Karpas-422 (cell line): ENCODE data around the gene NHS. TPM values are rescaled to one million over a fixed set of nuclear protein-coding genes. Genes with fewer than 3 reads are reported as not detected.

Source experiments
- DNase-seq: peaks from one replicate; pipeline ENCODE4 v3.0.0-alpha.2; 2015
- H2AFZ ChIP-seq: fragments of 200-600 bp; sonication (generic); 2 replicates; pipeline ENCODE4 v1.6.1; 2014; ENCODE audit warnings: antibody characterized with exemption, low read length, mixed read lengths
- H3K27ac ChIP-seq: fragments of 200-600 bp; sonication (generic); 2 replicates; pipeline ENCODE4 v1.5.1; 2014; ENCODE audit warnings: mild to moderate bottlenecking, low read length, moderate library complexity
- H3K27me3 ChIP-seq: fragments of 200-600 bp; sonication (generic); 2 replicates; pipeline ENCODE4 v1.6.1; 2014; ENCODE audit warnings: low read length, mixed read lengths
- H3K36me3 ChIP-seq: fragments of 200-600 bp; sonication (generic); 2 replicates; pipeline ENCODE4 v1.6.1; 2014; ENCODE audit warnings: low read length, mixed read lengths; ENCODE audit not compliant: insufficient read depth
- H3K4me1 ChIP-seq: fragments of 200-600 bp; sonication (generic); 2 replicates; pipeline ENCODE4 v1.6.1; 2014; ENCODE audit warnings: mild to moderate bottlenecking, low read length, mixed read lengths
- H3K4me2 ChIP-seq: fragments of 200-600 bp; sonication (generic); 2 replicates; pipeline ENCODE4 v1.6.1; 2014; ENCODE audit warnings: low read length, low read depth, mild to moderate bottlenecking; ENCODE audit not compliant: poor library complexity, severe bottlenecking
- H3K4me3 ChIP-seq: fragments of 200-600 bp; sonication (generic); 2 replicates; pipeline ENCODE4 v1.5.1; 2014; ENCODE audit warnings: mild to moderate bottlenecking, antibody characterized with exemption, low read length, mixed read lengths
- H3K79me2 ChIP-seq: fragments of 200-600 bp; sonication (generic); 2 replicates; pipeline ENCODE4 v1.6.1; 2014; ENCODE audit warnings: mild to moderate bottlenecking, low read length, mixed read lengths
- H3K9ac ChIP-seq: fragments of 200-600 bp; sonication (generic); 2 replicates; pipeline ENCODE4 v1.6.0; 2014; ENCODE audit warnings: low read length
- H3K9me2 ChIP-seq: fragments of 200-600 bp; sonication (generic), shearing (Covaris generic); replicated peaks from 2 replicates; pipeline ENCODE4 v1.6.0; 2014; ENCODE audit warnings: mild to moderate bottlenecking, low read length, moderate library complexity; ENCODE audit not compliant: insufficient read depth
- H3K9me3 ChIP-seq: fragments of 300-700, 200-600 bp; sonication (generic); 2 replicates; pipeline ENCODE4 v1.6.1; 2014; ENCODE audit warnings: low read length, mixed read lengths
- H4K20me1 ChIP-seq: fragments of 200-600 bp; sonication (generic); 2 replicates; pipeline ENCODE4 v1.6.1; 2014; ENCODE audit warnings: mild to moderate bottlenecking, antibody characterized with exemption, low read length, low read depth; ENCODE audit not compliant: insufficient read depth
- total RNA-seq: library from RNA; depleted of rRNA; stranded (reverse); fragments of >200 nt; shearing (Covaris generic); gene quantifications from 2 replicates; pipeline ENCODE4 v1.2.3, GENCODE V29; 2014; ENCODE audit warnings: low replicate concordance

NHS gene
- total RNA-seq, 1 experiment from 2014 or later = 0.15 TPM

DNA sequence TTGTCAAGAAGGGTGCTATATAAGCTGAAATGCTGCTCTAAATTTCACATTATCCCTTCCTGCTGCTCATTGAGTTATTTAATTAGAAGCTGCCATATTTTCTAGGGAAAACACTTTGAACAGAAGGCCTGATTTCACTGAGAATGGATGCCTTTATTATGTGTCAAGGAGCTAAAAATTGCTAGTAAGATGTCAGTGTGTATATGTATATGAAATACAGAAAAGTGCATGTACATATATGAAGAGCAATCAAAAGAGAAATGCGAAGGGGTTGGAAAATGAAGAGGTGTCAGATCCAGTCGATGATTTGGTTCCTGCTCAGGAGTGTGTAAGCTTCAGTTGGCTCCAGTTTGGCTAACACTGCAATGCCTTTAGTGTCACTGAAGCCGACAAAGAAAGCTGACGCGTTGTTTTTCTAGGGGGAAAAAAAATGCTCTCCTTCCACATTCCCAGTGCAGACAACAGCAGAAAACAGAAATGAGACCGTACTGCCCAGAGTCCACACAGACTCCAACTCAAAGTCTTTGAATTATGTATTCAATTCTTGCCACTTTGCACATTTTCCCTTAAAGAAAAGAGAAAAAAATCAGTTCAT lies 154.2 kb downstream of the NHS start:
- no peaks in the 10 kb centered on the region for H3K27me3 ChIP-seq
- no peak overlapping the region for H3K9ac ChIP-seq
- no peaks in the 10 kb centered on the region for H4K20me1 ChIP-seq
- H3K79me2 ChIP-seq = no peaks in the 10 kb centered on the region
- H3K36me3 ChIP-seq = no peaks in the 10 kb centered on the region
- H2AFZ ChIP-seq = no peak overlapping the region
- H3K27ac ChIP-seq = no peak overlapping the region
- H3K4me2 ChIP-seq = no peak overlapping the region
- H3K4me3 ChIP-seq = no peak overlapping the region
- no peaks in the 10 kb centered on the region for H3K4me1 ChIP-seq
- no peaks in the 10 kb centered on the region for H3K9me2 ChIP-seq
- DNase-seq = no peak
- H3K9me3 ChIP-seq = no peaks in the 10 kb centered on the region

DNA sequence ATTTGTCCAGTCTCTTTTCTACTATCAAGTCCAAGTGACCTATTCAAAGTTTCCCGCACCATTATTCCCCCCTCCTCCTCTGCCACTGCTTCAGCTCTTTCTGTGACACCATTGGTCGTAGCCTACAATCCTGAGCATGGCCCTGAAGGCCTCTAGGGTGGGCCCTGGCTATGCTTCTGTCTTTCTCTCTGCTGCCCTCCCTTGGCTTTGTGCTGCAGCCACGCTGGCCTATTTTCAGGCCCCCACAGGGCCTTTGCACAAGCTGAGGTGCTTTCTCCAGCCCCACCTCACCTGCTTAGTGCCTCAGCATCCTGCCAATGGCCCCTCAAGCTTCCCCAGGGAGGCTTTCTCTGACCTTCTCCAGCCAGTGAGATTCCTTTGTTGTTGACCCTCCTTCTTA lies 156.5 kb downstream of the NHS start:
- Histone ChIP-seq H3K4me1 (no peaks in the 10 kb centered on the region), H3K27me3 (no peaks in the 10 kb centered on the region), H4K20me1 (no peaks in the 10 kb centered on the region), H2AFZ (no peak overlapping the region), H3K9me2 (no peaks in the 10 kb centered on the region), H3K9me3 (no peaks in the 10 kb centered on the region), H3K4me3 (no peak overlapping the region), H3K27ac (no peak overlapping the region), H3K79me2 (no peaks in the 10 kb centered on the region), H3K9ac (no peak overlapping the region), H3K36me3 (no peaks in the 10 kb centered on the region), H3K4me2 (no peak overlapping the region)
- no peak for DNase-seq

DNA sequence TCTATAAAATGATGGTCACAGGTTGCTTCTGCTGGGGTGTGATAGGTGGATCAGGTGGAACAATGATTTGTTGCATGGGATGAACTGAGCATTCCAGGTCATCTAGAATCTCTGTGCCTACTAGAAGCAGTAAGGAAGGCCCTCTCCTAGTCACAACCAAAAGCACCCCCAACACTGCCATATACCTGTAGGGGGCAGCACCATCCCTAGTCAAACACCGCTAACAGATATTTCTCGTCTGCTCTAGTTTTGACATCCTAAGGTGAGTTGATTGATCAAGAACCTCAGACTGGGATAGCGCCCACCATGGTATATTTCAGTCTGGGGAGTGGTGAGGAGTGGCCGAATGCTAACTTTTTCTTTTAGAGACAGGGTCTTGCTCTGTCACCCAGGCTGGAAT lies 160.2 kb downstream of the NHS start:
- Histone ChIP-seq H3K4me2 (no peak overlapping the region), H4K20me1 (no peaks in the 10 kb centered on the region), H3K9me2 (no peaks in the 10 kb centered on the region), H3K4me1 (no peaks in the 10 kb centered on the region), H3K9me3 (no peaks in the 10 kb centered on the region), H3K27ac (no peak overlapping the region), H3K79me2 (no peaks in the 10 kb centered on the region), H3K27me3 (no peaks in the 10 kb centered on the region), H3K36me3 (no peaks in the 10 kb centered on the region), H3K9ac (no peak overlapping the region), H3K4me3 (no peak overlapping the region), H2AFZ (no peak overlapping the region)
- peak; percentile 83 for DNase-seq

DNA sequence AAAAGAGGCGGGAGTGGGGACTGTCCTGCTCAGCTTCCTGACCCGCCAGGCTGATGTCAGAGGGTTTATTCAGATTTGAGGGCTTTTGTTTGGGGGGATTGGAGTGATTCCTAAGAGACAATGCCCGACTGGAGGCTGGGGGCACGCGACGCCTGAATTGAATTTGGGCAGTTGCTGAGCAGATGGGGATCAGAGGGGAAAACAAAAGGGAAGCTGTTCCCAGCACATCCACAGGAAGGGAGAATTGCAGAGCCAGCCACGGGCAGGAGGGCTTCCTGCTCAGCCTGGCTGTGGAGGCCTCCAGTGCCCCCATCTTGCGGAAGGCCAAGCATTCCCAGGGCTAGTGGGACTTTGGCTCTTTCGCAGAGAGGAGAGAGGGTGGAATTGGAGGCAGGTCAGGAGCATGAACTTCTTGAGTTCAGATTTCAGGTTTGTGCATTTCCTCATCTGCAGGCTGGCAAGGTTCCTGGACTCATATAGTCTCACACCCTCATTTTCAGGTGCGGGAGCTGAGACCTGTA lies 162.8 kb downstream of the NHS start:
- H4K20me1 ChIP-seq = no peaks in the 10 kb centered on the region
- no peak overlapping the region for H3K9ac ChIP-seq
- no peaks in the 10 kb centered on the region for H3K79me2 ChIP-seq
- no peak for DNase-seq
- no peak overlapping the region for H3K4me2 ChIP-seq
- no peak overlapping the region for H3K27ac ChIP-seq
- H3K4me1 ChIP-seq = no peaks in the 10 kb centered on the region
- H3K36me3 ChIP-seq = no peaks in the 10 kb centered on the region
- no peak overlapping the region for H2AFZ ChIP-seq
- no peak overlapping the region for H3K4me3 ChIP-seq
- no peaks in the 10 kb centered on the region for H3K27me3 ChIP-seq
- H3K9me2 ChIP-seq = no peaks in the 10 kb centered on the region
- H3K9me3 ChIP-seq = no peaks in the 10 kb centered on the region

DNA sequence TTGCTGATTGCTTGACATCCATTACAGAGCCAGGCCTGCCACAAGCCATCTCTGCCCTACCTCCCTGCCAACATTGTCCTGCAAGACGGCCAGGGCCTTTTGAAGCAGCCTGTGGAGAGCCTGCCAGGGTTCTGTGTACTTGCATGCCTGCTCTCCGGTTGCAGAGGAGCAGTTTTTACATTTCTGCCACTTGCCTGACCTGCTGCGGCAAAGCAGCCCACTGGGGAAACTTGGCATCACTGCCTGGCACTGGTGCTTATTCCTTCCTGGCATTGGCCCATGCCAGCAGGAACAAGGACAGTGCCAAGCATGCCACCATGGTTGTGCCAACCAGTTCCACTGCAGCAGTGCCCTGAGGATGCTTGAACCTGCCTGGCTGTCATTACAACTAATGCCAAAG lies 167.1 kb downstream of the NHS start:
- Histone ChIP-seq H3K27me3 (no peaks in the 10 kb centered on the region), H3K4me2 (no peak overlapping the region), H3K36me3 (no peaks in the 10 kb centered on the region), H3K27ac (no peak overlapping the region), H4K20me1 (no peaks in the 10 kb centered on the region), H3K4me3 (no peak overlapping the region), H3K9me2 (no peaks in the 10 kb centered on the region), H3K9ac (no peak overlapping the region), H3K9me3 (no peaks in the 10 kb centered on the region), H3K4me1 (no peaks in the 10 kb centered on the region), H3K79me2 (no peaks in the 10 kb centered on the region), H2AFZ (no peak overlapping the region)
- no peak for DNase-seq

DNA sequence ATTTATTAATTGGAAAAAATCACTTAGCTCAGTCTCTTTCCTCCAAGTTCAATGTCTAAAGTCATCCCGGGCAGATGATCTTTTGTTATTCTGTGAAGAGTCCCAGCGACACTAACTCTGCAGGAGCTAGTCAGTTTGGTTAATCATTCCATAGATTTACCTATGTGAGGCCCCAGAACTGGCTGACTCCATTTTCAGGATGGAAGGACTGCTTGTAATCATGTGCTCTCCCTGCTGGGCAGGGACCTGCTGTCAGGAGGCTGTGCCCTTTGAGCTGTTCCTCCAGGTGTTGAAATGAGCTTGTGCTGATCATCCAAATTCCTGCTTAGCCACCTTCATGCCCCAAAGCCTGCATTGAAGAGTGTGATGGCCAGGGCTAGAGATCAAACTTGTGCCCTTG lies 169.8 kb downstream of the NHS start:
- Histone ChIP-seq H3K9ac (no peak overlapping the region), H2AFZ (no peak overlapping the region), H3K9me2 (no peaks in the 10 kb centered on the region), H3K4me3 (no peak overlapping the region), H3K27ac (no peak overlapping the region), H3K79me2 (no peaks in the 10 kb centered on the region), H3K4me1 (no peaks in the 10 kb centered on the region), H3K9me3 (no peaks in the 10 kb centered on the region), H3K36me3 (no peaks in the 10 kb centered on the region), H4K20me1 (no peaks in the 10 kb centered on the region), H3K27me3 (no peaks in the 10 kb centered on the region), H3K4me2 (no peak overlapping the region)
- DNase-seq = no peak

DNA sequence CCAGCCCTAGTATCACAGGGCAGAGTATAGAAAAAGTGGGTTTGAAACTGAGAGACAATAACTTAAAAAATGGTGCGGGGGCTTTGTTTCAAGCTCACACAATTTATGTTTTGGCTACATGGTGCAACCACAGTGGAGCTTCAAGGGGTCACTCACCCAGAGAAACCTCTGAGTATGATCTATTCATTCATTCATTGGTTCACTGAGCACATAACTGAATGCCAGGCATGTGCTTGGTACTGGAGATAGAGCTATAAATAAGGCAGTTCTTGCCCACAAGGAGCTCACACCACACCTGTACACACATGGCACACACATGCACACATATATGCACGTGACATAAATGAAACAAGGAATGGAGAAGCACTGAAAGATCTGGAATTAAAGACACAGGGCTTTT lies 171.4 kb downstream of the NHS start:
- no peaks in the 10 kb centered on the region for H3K27me3 ChIP-seq
- DNase-seq = no peak
- no peaks in the 10 kb centered on the region for H3K36me3 ChIP-seq
- H3K4me2 ChIP-seq = no peak overlapping the region
- no peak overlapping the region for H3K27ac ChIP-seq
- H3K4me3 ChIP-seq = no peak overlapping the region
- H3K9me2 ChIP-seq = no peaks in the 10 kb centered on the region
- H2AFZ ChIP-seq = no peak overlapping the region
- no peaks in the 10 kb centered on the region for H4K20me1 ChIP-seq
- no peaks in the 10 kb centered on the region for H3K4me1 ChIP-seq
- H3K79me2 ChIP-seq = no peaks in the 10 kb centered on the region
- H3K9ac ChIP-seq = no peak overlapping the region
- H3K9me3 ChIP-seq = no peaks in the 10 kb centered on the region

DNA sequence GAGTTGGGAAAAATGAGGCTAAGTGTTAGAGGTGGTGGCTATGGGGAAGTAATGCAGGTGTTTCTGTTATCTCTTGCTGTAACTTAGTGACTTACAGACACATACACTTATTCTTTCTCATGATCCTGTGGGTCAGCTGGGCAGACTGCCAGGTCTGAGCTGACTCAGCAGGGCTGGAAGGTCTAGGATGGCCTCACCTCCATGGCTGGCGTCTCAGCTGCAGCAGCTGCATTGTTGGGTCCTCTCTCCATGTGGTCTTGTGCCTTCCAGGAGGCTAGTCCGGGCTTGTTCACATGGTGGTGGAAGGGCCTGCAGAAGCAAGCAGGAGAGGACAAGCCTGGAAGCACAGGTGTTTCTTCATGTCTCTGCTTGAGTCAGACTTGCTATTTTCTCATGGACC lies 172.7 kb downstream of the NHS start:
- Histone ChIP-seq H3K4me1 (no peaks in the 10 kb centered on the region), H3K9me2 (no peaks in the 10 kb centered on the region), H3K9me3 (no peaks in the 10 kb centered on the region), H3K79me2 (no peaks in the 10 kb centered on the region), H3K27ac (no peak overlapping the region), H2AFZ (no peak overlapping the region), H4K20me1 (no peaks in the 10 kb centered on the region), H3K4me2 (no peak overlapping the region), H3K9ac (no peak overlapping the region), H3K27me3 (no peaks in the 10 kb centered on the region), H3K4me3 (no peak overlapping the region), H3K36me3 (no peaks in the 10 kb centered on the region)
- no peak for DNase-seq
